22Rv1 (cell line): Measurements from ENCODE around the gene F2.

ENCODE experiments used
- CTCF ChIP-seq: fragments of 450-650 bp; IDR thresholded peaks from 2 replicates; pipeline ENCODE4 v1.5.1; 2017; ENCODE audit warnings: mild to moderate bottlenecking
- ZFX ChIP-seq: fragments of 450-650 bp; IDR thresholded peaks from 2 replicates; pipeline ENCODE4 v1.6.1; 2017; ENCODE audit warnings: antibody characterized with exemption, borderline replicate concordance

DNA sequence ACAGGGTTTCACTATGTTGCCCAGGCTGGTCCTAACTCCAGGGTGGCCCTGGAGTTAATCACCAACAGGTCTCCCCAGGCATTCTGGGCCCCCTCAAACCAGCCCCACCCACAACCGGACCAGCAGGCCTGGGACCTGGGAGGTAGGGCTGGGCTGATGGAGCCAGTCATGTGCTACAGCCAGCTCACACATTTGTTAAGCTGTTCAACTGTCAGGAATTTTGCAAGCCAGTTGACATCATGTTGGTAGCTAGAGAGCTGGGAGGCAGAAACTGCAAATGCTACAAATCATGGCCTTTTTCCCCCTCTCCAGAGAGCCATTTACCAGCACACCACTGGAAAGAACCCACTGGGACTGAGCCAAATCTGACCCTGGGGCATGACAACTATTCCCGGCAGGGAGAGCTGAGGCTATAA, 25.4 kb upstream of the F2 start:
- TF ChIP-seq CTCF (no peak), ZFX (no peak)
